Measurements from ENCODE around the gene SLC49A4. TPM values are rescaled to one million over a fixed set of nuclear protein-coding genes. Genes with fewer than 3 reads are reported as not detected.
"Not testable (repeated sequence)": the region's sequence is repeated elsewhere in the genome, so short reads cannot be mapped to it uniquely, and the experiment has no call there.

Gene SLC49A4, protein sequence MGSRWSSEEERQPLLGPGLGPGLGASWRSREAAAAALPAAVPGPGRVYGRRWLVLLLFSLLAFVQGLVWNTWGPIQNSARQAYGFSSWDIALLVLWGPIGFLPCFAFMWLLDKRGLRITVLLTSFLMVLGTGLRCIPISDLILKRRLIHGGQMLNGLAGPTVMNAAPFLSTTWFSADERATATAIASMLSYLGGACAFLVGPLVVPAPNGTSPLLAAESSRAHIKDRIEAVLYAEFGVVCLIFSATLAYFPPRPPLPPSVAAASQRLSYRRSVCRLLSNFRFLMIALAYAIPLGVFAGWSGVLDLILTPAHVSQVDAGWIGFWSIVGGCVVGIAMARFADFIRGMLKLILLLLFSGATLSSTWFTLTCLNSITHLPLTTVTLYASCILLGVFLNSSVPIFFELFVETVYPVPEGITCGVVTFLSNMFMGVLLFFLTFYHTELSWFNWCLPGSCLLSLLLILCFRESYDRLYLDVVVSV
- total RNA-seq (10 to 100 TPM; 14.1 to 23.0 TPM), polyA plus RNA-seq (ENCODE audit: insufficient read length in 2 of 2) (10 to 100 TPM; 20.6 to 21.8 TPM)
- long read RNA-seq, donor 1, transcript DIRC2-201 (9 exons, 3,596 nt) = major isoform, 10 of 10 reads
- long read RNA-seq, donor 1, partial matches to known transcripts = 0 of 10 reads
- long read RNA-seq, donor 1, other reads (novel, unspliced or antisense) = 0 of 10 reads
- long read RNA-seq, donor 2, partial matches to known transcripts = 0 of 3 reads
- long read RNA-seq, donor 2, other reads (novel, unspliced or antisense) = 0 of 3 reads
- long read RNA-seq, donor 3, transcript DIRC2-201 (9 exons, 3,596 nt) = major isoform, 7 of 7 reads
- long read RNA-seq, donor 3, partial matches to known transcripts = 0 of 7 reads
- long read RNA-seq, donor 3, other reads (novel, unspliced or antisense) = 0 of 7 reads
- long read RNA-seq, donor 4, partial matches to known transcripts = 0 of 4 reads
- long read RNA-seq, donor 4, other reads (novel, unspliced or antisense) = 0 of 4 reads

DNA sequence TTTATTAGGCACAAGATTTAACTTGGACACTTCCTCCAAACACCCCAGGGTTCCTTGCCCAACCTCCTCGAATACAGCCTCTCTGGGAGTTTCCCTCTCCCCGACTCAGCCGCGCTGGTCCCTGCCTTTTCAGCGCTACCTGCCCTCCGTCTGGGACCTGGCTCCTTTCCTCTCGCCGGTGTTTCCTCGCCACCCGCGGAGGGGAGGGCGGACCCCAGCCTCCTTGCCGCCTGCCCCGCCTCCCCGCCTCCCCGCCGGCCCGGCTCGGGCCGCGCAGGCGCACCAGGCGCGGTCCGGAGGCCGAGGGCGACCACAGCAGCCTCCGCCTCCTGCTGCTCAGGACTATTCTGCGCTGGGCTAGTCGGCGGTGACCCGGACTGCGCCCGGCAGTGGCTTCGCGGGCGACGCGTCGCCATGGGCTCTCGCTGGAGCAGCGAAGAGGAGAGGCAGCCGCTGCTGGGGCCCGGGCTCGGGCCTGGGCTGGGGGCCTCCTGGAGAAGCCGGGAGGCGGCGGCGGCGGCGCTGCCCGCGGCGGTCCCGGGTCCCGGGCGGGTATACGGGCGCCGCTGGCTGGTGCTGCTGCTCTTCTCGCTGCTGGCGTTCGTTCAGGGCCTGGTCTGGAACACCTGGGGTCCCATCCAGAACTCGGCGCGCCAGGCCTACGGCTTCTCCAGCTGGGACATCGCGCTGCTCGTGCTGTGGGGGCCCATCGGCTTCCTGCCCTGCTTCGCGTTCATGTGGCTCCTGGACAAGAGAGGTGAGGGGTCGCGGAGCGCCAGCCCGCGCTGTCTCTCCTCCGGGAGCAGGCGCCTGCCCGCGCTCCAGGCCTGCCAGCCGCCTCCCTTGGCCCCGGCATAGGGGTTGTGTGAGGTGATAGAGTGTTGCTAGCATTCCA is at the start of gene SLC49A4:
Gene SLC49A4, plus strand, starts transcription at position 291 of the 895 bp plus-strand sequence. Its CDS starts 124 bp downstream, at position 415.
- peak in 5 of 6 donors; percentile 53 to 90 (median 64) for DNase-seq (ENCODE audit: low read depth in 4 of 6, low spot score in 6 of 6)
- Histone ChIP-seq H3K9me3 (ENCODE audit: control insufficient read depth, insufficient read depth, low read length) (no peaks in the 10 kb centered on the region), H3K4me1 (ENCODE audit: control insufficient read depth, insufficient read depth, low read length) (peaks cover 5% of the 10 kb centered on the region), H3K27me3 (ENCODE audit: control insufficient read depth, insufficient read depth, low read length) (no peaks in the 10 kb centered on the region), H3K27ac (ENCODE audit: low read depth, low read length) (peak within 1 kb of the TSS; percentile 86), H3K4me3 (ENCODE audit: low read depth, low read length) (peak within 1 kb of the TSS; percentile 93), H3K36me3 (ENCODE audit: control insufficient read depth, insufficient read depth, low read length) (no peaks in the 10 kb centered on the region)
- under 1% methylated on average over 79 of the region's 84 CpGs for WGBS (ENCODE audit: insufficient coverage)

DNA sequence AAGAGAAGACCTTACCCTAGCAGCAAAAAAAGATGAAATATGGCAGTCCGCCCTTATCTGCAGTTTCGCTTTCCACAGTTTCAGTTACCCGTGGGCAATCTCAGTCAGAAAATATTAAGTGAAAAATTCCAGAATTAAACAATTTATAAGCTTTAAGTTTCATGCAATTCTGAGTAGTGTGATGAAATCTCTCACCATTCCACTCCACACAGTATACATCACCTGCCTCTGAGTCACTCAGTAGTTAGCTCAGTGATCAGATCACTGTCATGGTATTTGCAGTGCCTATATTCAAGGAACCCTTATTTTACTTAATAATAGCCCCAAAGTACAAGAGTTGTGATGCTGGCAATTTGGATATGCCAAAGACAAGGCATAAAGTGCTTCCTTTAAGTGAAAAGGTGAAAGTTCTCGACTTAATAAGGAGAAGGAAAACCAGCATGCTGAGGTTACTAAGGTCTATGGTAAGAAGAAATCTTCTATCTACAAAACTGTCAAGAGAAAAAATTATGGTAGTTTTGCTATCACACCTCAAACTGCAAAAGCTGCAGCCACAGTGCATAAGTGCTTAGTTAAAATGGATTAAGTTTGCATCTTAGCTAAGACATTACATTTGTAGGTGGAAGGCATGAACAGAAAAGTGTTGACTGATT is 49.4 kb upstream of the SLC49A4 start:
- H3K27me3 ChIP-seq (ENCODE audit: control insufficient read depth, insufficient read depth, low read length) = no peaks in the 10 kb centered on the region
- WGBS (ENCODE audit: insufficient coverage) = no CpG with 5 or more reads among the region's 4 CpGs
- no peak for DNase-seq (ENCODE audit: low read depth in 4 of 6, low spot score in 6 of 6)
- H3K36me3 ChIP-seq (ENCODE audit: control insufficient read depth, insufficient read depth, low read length) = peaks cover 2% of the 10 kb centered on the region
- H3K4me1 ChIP-seq (ENCODE audit: control insufficient read depth, insufficient read depth, low read length) = no peaks in the 10 kb centered on the region
- H3K27ac ChIP-seq (ENCODE audit: low read depth, low read length) = no peak overlapping the region
- no peak overlapping the region for H3K4me3 ChIP-seq (ENCODE audit: low read depth, low read length)
- no peaks in the 10 kb centered on the region for H3K9me3 ChIP-seq (ENCODE audit: control insufficient read depth, insufficient read depth, low read length)

DNA sequence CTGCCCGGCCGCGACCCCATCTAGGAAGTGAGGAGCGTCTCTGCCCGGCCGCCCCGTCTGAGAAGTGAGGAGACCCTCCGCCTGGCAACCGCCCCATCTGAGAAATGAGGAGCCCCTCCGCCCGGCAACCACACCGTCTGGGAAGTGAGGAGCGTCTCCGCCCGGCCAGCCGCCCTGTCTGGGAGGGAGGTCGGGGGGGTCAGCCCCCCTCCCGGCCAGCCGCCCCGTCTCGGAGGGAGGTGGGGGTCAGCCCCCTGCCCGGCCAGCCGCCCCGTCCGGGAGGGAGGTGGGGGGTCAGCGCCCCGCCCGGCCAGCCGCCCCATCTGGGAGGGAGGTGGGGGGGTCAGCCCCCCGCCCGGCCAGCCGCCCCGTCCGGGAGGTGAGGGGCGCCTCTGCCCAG is 47.6 kb upstream of the SLC49A4 start:
- not testable (repeated sequence) for H3K27me3 ChIP-seq (ENCODE audit: control insufficient read depth, insufficient read depth, low read length); H3K4me1 ChIP-seq (ENCODE audit: control insufficient read depth, insufficient read depth, low read length); H3K4me3 ChIP-seq (ENCODE audit: low read depth, low read length); H3K36me3 ChIP-seq (ENCODE audit: control insufficient read depth, insufficient read depth, low read length); H3K27ac ChIP-seq (ENCODE audit: low read depth, low read length); DNase-seq (ENCODE audit: low read depth in 4 of 6, low spot score in 6 of 6); H3K9me3 ChIP-seq (ENCODE audit: control insufficient read depth, insufficient read depth, low read length)
- no CpG with 5 or more reads among the region's 35 CpGs for WGBS (ENCODE audit: insufficient coverage)

DNA sequence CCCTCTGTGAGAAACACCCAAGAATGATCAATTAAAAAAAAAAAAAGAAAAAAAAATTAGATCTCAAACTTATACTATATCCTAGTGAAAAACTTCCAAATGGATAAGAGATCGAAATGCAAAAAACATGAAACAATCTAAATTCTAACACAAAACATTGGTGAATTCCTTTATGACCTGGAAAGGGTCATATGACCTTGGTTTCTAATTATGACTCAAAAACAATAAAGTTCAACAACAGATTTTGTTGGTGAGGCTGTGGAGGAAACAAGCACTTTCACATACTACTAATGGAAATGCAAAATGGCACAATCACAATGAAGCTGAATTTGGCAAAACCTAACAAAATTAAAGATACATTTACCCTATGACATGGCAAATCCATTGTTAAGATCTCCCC is 46.5 kb upstream of the SLC49A4 start:
- WGBS (ENCODE audit: insufficient coverage) = no CpG with 5 or more reads among the region's 1 CpG
- Histone ChIP-seq H3K4me1 (ENCODE audit: control insufficient read depth, insufficient read depth, low read length) (no peaks in the 10 kb centered on the region), H3K9me3 (ENCODE audit: control insufficient read depth, insufficient read depth, low read length) (no peaks in the 10 kb centered on the region), H3K27ac (ENCODE audit: low read depth, low read length) (no peak overlapping the region), H3K4me3 (ENCODE audit: low read depth, low read length) (no peak overlapping the region), H3K36me3 (ENCODE audit: control insufficient read depth, insufficient read depth, low read length) (peaks cover 2% of the 10 kb centered on the region), H3K27me3 (ENCODE audit: control insufficient read depth, insufficient read depth, low read length) (no peaks in the 10 kb centered on the region)
- no peak for DNase-seq (ENCODE audit: low read depth in 4 of 6, low spot score in 6 of 6)

DNA sequence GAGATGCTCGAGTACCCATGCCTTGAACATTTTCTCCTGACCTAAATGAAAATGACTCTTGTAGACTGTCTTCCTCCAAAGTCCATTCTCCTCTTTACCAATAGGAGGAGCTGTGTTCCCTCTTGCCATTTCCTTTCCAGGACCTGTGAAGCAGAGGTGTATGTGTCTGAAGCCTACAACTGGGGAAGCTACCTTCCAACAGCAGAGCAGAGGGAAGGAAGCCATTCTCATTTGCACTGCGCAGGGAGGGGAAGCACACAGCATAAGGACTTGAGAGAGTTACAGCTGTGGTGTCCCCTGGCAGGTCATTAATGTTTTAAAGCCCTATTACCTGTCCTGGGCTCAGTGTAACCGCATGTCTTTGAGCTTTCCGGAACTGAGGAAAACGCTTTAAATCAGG is 39.9 kb upstream of the SLC49A4 start:
- H3K4me1 ChIP-seq (ENCODE audit: control insufficient read depth, insufficient read depth, low read length) = no peaks in the 10 kb centered on the region
- no peak overlapping the region for H3K4me3 ChIP-seq (ENCODE audit: low read depth, low read length)
- H3K27me3 ChIP-seq (ENCODE audit: control insufficient read depth, insufficient read depth, low read length) = no peaks in the 10 kb centered on the region
- no peak overlapping the region for H3K27ac ChIP-seq (ENCODE audit: low read depth, low read length)
- peak in 1 of 6 donors; percentile 10 for DNase-seq (ENCODE audit: low read depth in 4 of 6, low spot score in 6 of 6)
- no peaks in the 10 kb centered on the region for H3K36me3 ChIP-seq (ENCODE audit: control insufficient read depth, insufficient read depth, low read length)
- no peaks in the 10 kb centered on the region for H3K9me3 ChIP-seq (ENCODE audit: control insufficient read depth, insufficient read depth, low read length)
- WGBS (ENCODE audit: insufficient coverage) = 57% methylated on average over 1 of the region's 5 CpGs

DNA sequence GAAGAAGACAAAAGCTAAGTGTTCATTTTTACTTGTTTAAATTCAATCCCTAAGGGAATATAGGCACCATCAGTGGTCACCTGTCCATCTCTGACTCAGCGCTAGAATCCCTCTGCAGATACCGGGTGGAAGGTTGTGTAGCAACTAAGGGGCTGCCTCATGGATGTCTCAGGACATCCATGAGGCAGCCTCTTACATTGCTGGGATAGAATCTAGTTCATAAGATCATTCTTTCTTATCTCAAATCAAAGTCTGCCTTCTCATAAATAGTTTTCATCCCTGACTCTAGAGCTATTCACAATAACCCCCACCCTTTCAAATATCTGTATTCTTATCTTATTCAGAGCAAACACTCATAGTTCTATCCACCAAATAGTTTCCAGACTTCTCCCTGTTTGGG is 39.4 kb upstream of the SLC49A4 start:
- Histone ChIP-seq H3K4me3 (ENCODE audit: low read depth, low read length) (no peak overlapping the region), H3K9me3 (ENCODE audit: control insufficient read depth, insufficient read depth, low read length) (no peaks in the 10 kb centered on the region), H3K4me1 (ENCODE audit: control insufficient read depth, insufficient read depth, low read length) (no peaks in the 10 kb centered on the region), H3K27ac (ENCODE audit: low read depth, low read length) (no peak overlapping the region), H3K36me3 (ENCODE audit: control insufficient read depth, insufficient read depth, low read length) (no peaks in the 10 kb centered on the region), H3K27me3 (ENCODE audit: control insufficient read depth, insufficient read depth, low read length) (no peaks in the 10 kb centered on the region)
- DNase-seq (ENCODE audit: low read depth in 4 of 6, low spot score in 6 of 6) = no peak
- no CpG with 5 or more reads among the region's 2 CpGs for WGBS (ENCODE audit: insufficient coverage)

DNA sequence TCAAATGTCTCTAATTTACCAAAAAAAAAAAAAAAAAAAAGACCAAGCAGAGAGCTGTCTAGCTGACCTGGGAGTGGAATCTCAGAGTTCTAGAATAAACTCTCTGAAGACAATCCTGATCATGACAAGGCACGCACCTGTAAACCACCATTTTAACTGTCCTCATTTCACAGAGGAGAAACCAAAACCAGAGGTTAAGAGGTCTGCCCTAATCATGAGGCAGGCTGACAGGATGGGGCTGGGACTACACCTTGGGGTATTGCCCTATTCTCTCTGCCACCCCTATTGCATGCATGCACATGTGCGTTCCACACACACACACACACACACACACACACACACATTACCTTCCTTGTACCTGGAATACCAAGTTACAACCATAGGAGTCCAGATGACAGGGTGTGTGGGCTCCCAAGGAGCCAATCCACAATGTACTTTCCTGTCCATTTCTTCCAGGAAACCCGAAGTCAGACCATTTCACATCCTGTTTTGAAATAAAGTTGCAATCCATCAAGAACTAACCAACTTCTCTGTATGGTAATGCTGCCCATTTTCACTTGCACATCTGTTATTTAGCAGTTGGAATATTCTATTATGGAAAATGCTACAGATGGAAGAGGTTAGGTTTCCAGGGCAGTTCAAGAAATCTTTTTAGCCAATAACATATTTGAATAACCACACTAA is 35.9 kb upstream of the SLC49A4 start:
- Histone ChIP-seq H3K4me1 (ENCODE audit: control insufficient read depth, insufficient read depth, low read length) (no peaks in the 10 kb centered on the region), H3K9me3 (ENCODE audit: control insufficient read depth, insufficient read depth, low read length) (no peaks in the 10 kb centered on the region), H3K27ac (ENCODE audit: low read depth, low read length) (no peak overlapping the region), H3K27me3 (ENCODE audit: control insufficient read depth, insufficient read depth, low read length) (no peaks in the 10 kb centered on the region), H3K36me3 (ENCODE audit: control insufficient read depth, insufficient read depth, low read length) (no peaks in the 10 kb centered on the region), H3K4me3 (ENCODE audit: low read depth, low read length) (no peak overlapping the region)
- 88% methylated on average over 2 of the region's 3 CpGs for WGBS (ENCODE audit: insufficient coverage)
- no peak for DNase-seq (ENCODE audit: low read depth in 4 of 6, low spot score in 6 of 6)

DNA sequence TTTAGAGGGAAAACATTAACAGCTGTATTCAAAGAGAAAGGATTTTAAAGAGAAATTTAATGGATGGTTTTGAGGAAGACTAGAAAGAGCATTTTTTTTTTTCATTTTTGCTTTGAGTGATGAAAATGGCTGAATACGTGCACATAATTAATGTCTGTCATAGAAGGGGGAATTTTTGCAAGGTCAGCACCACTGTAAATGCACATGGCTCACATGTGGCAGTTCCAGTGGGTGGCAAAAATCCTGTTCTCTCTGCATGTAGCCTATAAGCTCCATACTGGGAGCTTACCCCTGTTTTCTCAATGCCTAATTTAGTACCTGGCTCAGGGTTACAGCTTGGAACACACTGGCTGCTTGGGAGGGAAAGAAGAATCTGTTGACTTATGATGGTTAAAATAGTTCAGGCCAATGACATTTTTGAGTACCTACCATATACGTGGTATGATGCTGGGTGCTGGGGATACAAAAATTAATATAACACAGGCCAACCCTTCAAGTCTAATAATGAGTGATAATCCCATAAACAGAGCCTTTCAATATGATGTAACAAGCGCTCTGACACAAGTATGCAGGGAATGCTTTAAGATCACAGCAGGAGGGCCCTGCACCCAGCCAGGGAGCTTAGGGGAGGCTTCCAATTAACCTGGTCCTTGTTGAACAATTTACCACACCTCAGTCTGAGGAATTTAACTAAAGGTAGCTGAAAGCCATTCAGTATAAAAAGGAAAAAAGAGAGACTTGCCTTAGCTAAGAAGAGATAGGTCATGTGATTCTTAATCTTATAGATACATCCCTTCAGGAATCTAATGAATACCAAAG is 34.2 kb upstream of the SLC49A4 start:
- Histone ChIP-seq H3K4me1 (ENCODE audit: control insufficient read depth, insufficient read depth, low read length) (no peaks in the 10 kb centered on the region), H3K27ac (ENCODE audit: low read depth, low read length) (no peak overlapping the region), H3K4me3 (ENCODE audit: low read depth, low read length) (no peak overlapping the region), H3K36me3 (ENCODE audit: control insufficient read depth, insufficient read depth, low read length) (no peaks in the 10 kb centered on the region), H3K27me3 (ENCODE audit: control insufficient read depth, insufficient read depth, low read length) (no peaks in the 10 kb centered on the region), H3K9me3 (ENCODE audit: control insufficient read depth, insufficient read depth, low read length) (no peaks in the 10 kb centered on the region)
- DNase-seq (ENCODE audit: low read depth in 4 of 6, low spot score in 6 of 6) = peak in 1 of 6 donors; percentile 10
- WGBS (ENCODE audit: insufficient coverage) = 83% methylated on average over 1 of the region's 3 CpGs
